Hematopoietic multipotent progenitor cell (in vitro differentiated cells): ENCODE data around the gene ZFP3. TPM values are rescaled to one million over a fixed set of nuclear protein-coding genes. Genes with fewer than 3 reads are reported as not detected.
"Not testable (repeated sequence)": the region's sequence is repeated elsewhere in the genome, so short reads cannot be mapped to it uniquely, and the experiment has no call there.

ENCODE experiments used
- DNase-seq, 3 donors: peaks; one replicate each; pipeline ENCODE4 v3.0.0-alpha.2; 2011 to 2015; ENCODE audit warnings: low read depth in 2 of 3, low spot score in 2 of 3
- total RNA-seq: library from RNA; depleted of rRNA; stranded (reverse); fragments of >200 nt; gene quantifications from one replicate; pipeline ENCODE4 v1.2.3, GENCODE V29; 2012

ZFP3 gene
- total RNA-seq, 1 donor: 1.3 TPM

DNA sequence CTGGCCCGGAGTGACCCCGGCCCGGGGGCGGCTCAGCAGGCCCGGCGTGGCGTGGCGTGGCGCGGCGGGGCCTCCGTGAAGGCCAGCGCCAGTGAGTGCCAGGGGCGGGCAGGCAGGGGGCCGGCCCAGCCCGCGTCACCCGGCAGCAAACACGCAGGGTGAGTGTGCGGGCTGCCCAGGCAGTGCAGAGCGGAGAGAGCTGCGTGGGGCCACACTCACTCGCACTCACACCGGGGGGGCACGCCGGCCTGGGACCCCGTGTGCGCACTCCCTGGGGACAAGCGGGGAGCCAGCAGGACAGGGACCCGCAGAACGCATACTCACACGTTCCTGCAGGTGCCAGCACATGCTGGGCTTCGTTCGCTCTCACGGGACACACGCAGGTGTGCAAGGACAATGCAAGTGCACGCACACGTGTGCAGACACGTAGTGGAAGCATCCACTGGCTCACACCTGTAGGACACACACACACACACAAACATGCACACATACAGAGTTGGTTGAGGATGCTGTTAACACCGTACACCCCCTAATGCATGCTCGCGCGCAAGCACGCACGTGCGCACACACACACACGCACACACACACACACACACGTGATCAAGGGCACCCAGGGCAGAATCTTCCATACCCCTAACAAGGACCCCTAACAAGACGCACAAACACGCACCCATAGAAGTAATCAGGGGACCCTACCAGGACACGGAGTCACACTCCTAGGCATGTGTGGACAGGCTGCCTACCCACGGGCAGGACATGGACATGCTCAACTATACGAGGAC lies 45.3 kb downstream of the ZFP3 start:
- DNase-seq: no peak

DNA sequence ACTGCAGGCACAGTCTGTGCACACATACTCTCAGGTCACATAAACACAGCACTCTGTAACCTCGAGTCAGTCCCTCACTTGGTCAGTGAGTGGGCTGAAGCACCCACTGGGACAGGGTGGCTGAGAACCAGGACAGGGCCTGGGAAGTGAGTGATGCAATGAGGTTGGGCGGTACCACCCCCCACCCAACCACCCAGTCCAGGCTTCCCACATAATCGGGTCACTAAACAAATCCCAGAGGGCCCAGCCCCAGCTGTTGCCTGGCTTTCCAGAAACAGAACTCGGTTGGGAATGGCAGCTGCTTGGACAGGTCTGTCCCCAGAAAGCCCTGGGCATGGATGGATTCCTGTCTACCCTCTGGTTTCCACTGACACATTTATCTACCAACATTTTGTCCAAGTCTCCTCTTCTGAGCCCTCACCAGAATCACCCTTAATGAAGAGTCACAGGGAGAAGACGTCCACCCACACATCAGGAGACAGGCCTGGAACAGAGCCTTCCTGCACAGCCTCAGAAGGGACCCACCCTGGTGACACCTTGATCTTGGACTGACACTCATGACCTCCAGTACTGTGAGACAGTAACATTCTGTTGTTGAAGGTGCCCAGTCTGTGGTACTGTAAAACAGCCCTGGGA lies 46.0 kb downstream of the ZFP3 start:
- DNase-seq: not testable (repeated sequence)

DNA sequence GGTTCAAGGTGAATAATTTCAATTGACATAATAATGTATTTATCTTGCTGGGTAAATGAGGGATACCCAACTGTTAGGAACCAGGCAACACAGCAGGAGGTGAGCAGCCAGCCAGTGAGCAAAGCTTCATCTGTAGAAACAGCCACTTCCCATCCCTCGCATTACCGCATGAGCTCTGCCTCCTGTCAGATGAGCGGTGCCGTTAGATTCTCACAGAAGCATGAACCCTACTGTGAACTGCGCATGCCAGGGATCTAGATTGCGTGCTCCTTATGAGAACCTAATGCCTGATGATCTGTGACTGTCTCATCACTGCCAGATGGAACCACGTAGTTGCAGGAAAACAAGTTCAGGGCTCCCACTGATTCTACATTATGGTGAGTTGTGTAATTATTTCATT lies 46.6 kb downstream of the ZFP3 start:
- not testable (repeated sequence) for DNase-seq

DNA sequence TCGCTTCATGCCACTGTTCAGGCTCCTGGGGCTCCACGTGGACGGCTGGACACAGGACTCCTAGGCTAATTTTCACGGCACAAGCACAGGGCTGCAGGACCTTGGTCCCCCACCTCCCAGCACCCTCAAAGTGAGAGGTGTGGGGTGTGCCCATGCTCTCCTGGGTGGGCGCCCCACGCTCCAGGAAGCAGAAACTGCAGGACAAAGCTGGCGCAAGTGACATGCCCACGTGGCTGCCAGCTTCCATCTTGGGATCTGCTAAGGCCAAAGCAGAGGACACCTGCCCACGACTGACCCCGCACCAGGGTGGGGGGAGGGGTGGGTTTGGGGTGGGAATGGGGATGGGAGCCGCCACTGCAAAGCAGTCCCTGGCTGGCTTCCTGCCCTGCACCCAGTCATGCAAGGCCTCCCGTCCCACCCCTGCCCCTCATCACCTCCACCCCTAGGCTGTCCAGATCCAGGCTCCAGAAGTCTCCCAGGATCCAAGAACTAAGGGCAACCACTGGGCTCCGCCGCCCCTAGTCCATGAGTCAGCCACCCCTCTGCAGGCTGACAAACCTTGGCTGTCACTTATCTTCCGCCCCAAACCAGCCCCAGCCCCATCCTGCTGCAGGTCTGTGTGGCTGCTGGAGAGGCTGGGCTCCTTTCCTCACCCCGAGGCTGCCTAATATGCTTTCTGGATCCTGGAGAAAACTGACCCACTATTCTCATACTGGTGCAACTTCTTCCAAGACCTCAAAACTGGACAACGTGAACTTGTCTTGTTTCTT lies 48.6 kb downstream of the ZFP3 start:
- no peak for DNase-seq

DNA sequence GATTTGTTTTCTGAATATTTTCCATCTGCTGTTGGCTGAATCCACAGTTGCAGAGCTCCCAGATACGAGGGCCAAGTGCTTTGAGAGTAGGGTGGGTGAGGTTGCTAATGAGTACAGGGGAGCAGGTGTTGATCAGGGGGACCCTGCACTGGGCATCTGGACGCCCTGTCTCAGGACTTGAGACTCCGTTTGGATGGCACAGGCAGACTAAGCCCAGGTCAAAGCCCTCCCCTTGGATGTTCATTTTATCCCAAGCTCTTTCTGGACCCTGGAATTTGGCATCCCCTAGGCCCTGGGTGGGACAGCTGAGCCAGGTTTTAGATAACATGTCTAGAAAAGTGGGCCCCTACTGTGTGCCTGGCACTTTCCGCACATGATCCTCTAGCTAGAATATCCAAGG lies 49.6 kb downstream of the ZFP3 start:
- no peak for DNase-seq

DNA sequence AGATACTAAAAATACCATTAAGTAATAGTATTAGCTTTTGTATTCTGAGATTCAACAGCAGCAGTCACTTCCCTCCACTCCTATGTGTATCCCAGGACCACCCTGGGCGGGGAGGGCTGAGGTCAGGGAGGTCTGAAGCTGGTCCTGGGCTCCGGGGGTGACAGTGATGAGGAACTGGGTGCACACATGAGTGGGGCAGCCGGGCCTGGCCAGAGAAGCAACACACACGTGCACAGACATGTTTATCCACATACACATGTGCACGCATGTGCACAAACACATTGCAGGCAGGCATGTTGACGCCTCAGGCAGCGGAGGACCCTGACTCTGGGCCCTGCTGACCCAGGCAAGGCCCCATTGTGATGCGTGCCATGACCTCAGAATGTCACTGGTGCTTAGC lies 50.1 kb downstream of the ZFP3 start:
- DNase-seq: not testable (repeated sequence)

DNA sequence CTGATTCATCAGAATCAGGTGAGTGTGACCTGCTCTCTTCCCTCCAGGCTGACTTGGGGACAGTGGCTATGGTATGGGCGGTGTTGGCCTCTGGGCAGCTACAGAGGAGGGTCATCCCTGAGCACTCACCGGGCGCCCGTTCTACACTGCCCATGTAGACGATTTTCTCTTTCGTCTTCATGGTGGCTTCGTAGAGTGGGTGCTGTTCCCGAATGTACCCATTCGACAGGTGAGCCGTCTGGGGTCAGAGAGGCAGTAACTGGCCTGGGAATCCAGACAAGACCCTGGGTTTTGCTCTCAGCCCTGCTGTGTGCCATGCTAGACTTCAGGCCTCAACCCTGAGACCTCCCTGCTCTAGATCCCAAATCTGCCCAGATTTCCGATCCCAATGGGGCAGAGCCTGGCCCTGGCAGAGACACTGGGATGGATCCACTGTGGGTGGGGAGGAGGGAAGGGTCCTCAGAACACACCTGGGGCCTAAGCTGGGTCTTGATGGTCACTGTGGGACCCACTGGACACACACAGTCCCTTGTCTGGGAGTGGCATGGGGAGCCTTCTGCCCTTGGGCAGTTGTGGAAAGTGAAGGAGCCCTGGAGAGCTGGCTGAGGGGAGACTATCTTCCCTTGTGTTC lies 50.8 kb downstream of the ZFP3 start:
- no peak for DNase-seq

DNA sequence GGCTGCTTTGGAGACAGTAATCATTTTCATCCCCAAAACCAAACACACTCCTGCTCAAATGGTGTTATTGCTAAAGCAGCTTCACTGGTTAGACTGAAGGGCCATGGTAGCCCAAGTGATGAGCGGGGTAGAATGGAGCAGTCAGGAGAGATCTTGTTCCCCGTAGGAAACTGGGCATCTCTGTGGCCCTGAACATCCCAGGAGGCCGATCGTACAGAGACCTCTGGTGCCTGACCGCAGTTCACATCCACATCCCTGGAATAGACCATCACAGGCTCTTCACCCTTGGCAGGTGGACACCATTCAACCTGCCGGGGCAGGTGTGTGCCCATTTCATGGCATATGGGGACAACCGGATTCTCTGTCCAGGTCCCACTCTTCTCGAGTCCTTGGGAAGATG lies 51.5 kb downstream of the ZFP3 start:
- DNase-seq: not testable (repeated sequence)

DNA sequence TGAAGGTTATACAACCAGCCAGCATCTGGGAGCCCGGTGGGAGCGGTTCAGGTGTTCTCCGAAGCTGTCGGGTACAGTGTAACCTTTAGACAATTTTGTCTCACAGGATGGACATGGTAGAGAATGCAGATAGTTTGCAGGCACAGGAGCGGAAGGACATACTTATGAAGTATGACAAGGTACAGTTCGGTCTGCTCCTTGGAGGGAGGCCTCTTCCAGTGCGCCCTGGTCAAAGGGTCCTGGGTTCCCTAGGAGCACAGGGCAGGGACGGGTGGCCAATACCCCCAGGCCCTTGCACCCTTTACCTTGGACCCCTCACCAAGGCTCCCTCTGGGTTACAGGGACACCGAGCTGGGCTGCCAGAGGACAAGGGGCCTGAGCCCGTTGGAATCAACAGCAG lies 52.0 kb downstream of the ZFP3 start:
- not testable (repeated sequence) for DNase-seq

DNA sequence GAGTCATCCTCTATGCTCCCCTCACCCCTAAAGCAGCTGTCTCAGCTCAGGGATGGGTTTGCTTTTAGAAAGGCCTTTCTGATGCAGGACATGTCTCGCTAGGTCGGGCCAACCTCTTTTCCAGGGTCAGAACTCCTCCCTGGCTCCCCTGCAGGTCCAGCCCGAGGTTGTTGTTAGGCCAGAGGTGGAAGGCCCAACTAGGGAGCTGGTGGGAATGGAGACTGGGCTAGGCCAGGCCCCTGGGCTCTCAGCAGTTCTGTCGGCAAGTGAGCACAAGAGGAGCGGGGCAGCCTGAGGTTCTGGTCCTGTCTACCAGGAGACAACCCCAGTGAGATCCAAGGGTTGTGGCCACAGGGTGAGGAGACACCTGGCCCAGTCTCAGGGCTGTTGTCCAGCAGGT lies 52.4 kb downstream of the ZFP3 start:
- DNase-seq: not testable (repeated sequence)

DNA sequence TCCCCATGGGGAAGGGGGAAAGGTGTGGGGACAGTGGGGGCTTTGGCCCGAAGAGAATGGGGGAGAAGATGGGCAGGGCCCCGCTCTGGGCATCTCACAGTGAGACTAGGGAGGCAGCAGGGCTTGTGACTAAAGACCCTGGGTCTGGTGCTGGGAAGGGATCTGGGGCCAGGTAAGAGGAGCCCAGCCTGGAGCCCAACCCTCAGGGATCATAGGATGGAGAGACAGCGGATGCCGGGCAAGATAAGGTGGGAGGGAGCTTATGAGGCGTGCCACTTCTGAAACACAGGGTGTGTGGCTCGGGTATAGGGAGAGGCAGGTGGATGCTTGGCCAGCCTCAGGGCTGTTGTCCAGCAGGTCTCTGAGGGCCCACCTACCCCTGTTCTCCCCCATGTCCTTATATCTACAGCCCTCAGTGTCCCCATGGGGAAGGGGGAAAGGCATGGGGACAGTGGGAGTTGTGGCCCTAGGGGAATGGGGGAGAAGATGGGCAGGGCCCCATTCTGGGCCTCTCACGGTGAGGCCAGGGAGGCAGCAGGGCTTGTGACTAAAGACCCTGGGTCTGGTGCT lies 53.0 kb downstream of the ZFP3 start:
- DNase-seq: no peak

DNA sequence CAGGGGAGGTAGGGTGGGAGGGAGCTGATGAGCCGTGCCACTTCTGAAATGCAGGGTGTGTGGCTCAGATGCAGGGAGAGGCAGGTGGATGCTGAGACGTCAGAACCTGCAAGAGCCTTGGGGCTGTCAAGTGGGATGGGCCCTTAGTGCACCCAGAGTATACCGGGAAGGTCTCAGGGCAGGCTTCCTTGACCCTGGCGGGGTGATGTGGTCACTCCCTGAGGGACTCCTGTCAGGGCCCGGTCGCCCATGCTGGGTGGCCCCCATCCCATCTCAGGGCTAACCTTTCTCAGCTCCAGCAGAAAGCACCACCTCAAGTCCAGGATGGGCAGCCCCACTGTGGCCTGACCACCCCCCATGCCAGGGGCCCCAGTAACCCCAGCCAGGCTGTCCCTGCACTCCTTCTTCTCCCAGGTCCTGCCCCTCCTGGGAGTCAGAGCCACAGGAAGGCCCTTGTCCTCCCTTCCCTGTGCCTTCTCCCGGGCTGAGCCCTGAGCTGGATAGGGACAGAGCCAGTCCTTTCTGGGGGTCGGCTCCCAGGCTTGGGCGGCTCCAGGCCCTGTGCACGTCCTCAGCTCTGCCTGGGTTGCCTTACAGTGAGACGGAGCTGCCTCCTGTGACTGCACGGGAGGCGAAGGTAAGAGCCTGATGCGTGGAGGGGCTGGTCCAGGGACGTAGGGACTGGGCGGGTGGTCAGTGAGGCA lies 53.7 kb downstream of the ZFP3 start:
- DNase-seq: not testable (repeated sequence)

DNA sequence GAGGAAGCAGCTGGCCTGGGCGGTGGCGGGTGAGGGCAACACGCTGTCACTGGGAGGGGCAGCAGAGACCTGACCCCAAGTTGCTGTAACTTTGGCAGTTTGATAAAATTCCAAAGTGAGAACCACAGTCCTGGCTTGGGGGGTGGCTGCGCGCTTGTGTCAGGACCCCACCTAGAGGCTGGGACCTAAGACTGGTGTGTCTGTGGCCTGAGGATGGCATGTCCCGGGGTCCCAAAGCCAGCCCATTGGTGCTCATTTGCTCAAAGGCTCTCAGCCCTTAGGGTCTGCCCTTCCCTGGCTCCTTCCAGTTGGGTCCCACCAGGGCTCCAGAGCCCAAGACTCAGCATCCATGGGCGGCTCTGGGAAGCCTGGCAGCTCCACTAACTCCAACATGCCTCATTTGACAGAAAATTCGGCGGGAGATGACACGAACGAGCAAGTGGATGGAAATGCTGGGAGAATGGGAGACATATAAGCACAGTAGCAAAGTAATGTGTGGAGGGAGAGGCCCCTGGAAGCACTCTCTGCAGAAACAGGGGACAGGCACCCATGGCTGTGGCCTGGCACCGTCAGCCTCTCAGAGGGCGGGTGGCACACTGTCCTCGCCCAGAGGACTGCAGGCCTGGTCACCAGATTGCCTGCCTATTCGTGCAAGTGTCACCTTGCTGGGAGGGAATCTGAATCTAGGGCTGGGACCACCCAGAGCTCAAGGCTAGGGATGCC lies 54.4 kb downstream of the ZFP3 start:
- DNase-seq: peak in 1 of 3 donors; percentile 8

DNA sequence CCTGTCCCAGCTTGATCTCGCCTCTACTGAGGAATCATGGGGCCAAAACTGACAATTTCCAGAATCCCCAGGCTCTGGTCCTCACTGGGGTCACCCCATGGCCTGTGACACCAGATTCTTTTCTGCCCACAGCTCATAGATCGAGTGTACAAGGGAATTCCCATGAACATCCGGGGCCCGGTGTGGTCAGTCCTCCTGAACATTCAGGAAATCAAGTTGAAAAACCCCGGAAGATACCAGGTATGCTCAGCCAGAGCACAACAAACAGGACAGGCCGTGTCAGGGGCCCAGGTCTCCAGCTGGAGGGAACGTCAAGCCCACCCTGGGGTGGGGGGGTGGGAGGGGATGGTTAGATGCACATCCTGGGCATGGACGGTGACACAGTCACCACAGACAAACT lies 55.0 kb downstream of the ZFP3 start:
- no peak for DNase-seq

DNA sequence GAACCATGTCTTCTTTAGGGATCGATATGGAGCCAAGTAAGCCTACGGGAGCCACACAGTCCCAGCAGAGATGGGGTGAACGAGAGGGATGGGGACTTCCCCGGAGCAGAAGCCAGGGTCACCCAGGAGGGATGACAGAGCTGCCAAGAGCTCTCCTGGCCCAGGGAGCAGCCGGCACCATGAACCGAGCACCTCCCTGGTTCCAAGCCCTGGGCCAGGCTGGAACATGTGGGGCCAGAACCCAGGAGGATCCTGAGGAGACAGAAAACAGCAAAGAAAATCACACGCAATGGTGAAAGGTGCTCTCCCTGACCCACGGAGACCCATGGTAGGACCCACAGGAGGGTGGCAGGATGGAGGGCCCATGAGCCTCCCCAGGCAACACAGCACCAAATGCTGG lies 55.7 kb downstream of the ZFP3 start:
- not testable (repeated sequence) for DNase-seq

DNA sequence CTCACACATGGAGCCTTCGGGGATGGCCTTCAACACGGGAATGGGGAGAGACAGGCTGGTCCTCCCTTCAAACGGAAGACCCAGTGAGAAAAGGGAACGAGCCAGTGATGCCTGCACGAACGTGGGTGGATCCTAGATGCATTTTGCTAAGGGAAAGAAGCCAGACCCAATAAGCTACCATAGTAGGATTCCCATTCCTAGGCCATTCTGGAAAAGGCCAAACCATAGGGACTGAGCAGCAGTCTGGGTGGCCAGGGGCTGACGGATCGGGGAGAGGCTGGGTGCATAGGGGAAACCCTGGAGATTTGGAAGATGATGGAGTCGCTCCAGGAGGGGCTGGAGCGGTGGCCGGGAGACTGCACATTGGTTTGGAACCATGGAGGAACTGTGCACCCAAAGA lies 56.3 kb downstream of the ZFP3 start:
- not testable (repeated sequence) for DNase-seq

DNA sequence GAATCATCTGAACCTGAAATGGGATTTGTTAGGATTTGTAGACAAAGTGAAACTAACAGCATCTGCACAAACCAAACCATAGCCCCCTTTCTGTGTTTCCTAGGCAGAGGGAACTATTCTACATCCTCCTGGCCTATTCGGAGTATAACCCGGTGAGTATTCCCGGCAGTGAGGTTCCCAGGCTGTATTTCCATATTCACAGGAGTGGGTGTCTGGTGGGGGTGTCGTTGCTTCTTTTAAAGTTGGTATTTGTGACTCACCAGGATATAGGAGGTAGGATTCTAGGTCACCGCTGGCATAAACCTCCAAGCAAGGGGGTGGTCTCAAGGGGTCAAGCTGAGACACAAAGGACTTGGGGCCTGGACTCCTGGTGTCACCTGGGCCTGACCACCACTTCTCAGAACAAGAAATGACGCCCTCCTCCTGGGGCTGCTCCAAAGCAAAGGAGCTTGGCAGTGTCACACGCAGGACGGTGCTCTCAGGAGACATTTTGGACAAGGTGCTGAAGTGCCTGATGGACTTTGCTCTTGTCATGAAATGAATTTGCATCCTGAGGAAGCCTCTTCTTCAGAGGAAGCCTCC lies 57.0 kb downstream of the ZFP3 start:
- DNase-seq: not testable (repeated sequence)

DNA sequence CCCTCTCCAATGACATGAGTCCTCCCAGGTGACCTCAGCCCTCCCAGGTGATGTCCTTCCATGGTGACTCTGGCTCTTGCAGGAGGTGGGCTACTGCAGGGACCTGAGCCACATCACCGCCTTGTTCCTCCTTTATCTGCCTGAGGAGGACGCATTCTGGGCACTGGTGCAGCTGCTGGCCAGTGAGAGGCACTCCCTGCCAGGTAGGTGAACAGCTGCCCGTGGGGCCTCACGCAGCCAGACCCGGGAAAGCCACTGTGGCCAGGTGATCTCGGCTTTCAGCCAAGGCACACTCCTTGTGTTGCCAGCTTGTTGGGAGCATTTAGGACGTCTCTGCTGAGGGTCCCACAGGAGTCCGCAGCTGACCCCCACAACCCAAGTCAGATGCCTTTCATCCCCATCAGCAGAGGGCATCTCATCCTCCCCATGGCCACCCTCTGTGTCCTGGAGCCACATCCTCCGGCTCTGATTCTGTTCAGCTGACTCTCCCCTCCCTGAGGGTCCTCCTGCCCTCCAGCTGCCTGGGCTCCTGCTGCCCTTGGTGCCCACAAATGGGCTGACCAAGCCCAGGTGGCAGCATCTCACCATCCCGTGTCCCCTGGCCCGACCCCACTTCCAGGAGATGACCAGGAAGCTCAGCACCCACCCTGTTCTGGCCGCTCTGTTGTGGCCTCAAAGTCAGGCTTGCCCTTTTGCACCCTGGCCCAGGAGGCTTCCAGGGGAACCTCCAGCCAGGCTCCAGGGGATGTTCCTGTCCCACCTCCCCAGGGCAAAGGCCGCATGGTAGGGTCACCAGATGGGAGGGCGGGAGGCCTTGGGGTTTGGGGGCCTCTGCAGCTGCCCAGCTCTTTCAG lies 57.7 kb downstream of the ZFP3 start:
- DNase-seq: no peak
